Activated T-cell treated with anti-CD3 and anti-CD28 coated beads, Interleukin-2, amount 50 U/mL, for 4 hours (primary cell): ENCODE measurements around the gene AJUBA. TPM values are rescaled to one million over a fixed set of nuclear protein-coding genes. Genes with fewer than 3 reads are reported as not detected.
"Not testable (repeated sequence)": the region's sequence is repeated elsewhere in the genome, so short reads cannot be mapped to it uniquely, and the experiment has no call there.

ENCODE experiments used
- ATAC-seq, 2 donors: fragments of 200-7000 bp; cut with Tn5 transposase; one replicate each; pipeline ENCODE4 v1.10.0; 2021
- DNase-seq: peaks from one replicate; pipeline ENCODE4 v3.0.0-alpha.2; 2020
- H3K27me3 Mint-ChIP-seq: one replicate; pipeline ENCODE4 v1.8.0; 2021; ENCODE audit warnings: low read depth, mixed read lengths
- H3K36me3 Mint-ChIP-seq: one replicate; pipeline ENCODE4 v1.8.0; 2022; ENCODE audit warnings: mixed read lengths; ENCODE audit not compliant: insufficient read depth
- H3K4me1 Mint-ChIP-seq: one replicate; pipeline ENCODE4 v1.8.0; 2021; ENCODE audit warnings: low read depth, mixed read lengths
- H3K4me3 Mint-ChIP-seq: one replicate; pipeline ENCODE4 v1.8.0; 2021; ENCODE audit warnings: mild to moderate bottlenecking, moderate library complexity, mixed read lengths
- H3K9me3 Mint-ChIP-seq: one replicate; pipeline ENCODE4 v1.8.0; 2021; ENCODE audit warnings: mixed read lengths
- total RNA-seq, 3 donors: library from RNA; stranded (reverse); gene quantifications; one replicate each; pipeline ENCODE4 v1.2.1, GENCODE V29; 2021

The AJUBA gene
- total RNA-seq, 3 donors from 2014 or later = 2.0 to 3.8 (median 2.6) TPM

- H3K9me3 Mint-ChIP-seq = no peaks in the 10 kb centered on the region
- ATAC-seq (no peak), DNase-seq (no peak)
- peaks cover 6% of the 10 kb centered on the region for H3K4me1 Mint-ChIP-seq
- peak overlapping the region; percentile 57 for H3K4me3 Mint-ChIP-seq
- peaks cover 5% of the 10 kb centered on the region for H3K27me3 Mint-ChIP-seq
- no peaks in the 10 kb centered on the region for H3K36me3 Mint-ChIP-seq
These were observed 2.5 kb downstream of the AJUBA start for GRCh38 chr14:22979748-22980392.

- DNase-seq (no peak), ATAC-seq (no peak)
- Mint-ChIP-seq H3K4me1 (peaks cover 6% of the 10 kb centered on the region), H3K36me3 (no peaks in the 10 kb centered on the region), H3K9me3 (no peaks in the 10 kb centered on the region), H3K27me3 (peaks cover 5% of the 10 kb centered on the region), H3K4me3 (no peak overlapping the region)
These were observed 3.2 kb downstream of the AJUBA start for GRCh38 chr14:22978981-22979671.

GRCh38 chr14:22978487-22978837, 3.9 kb downstream of the AJUBA start:
- H3K36me3 Mint-ChIP-seq = no peaks in the 10 kb centered on the region
- no peak overlapping the region for H3K4me3 Mint-ChIP-seq
- H3K4me1 Mint-ChIP-seq = peaks cover 6% of the 10 kb centered on the region
- ATAC-seq = no peak
- no peaks in the 10 kb centered on the region for H3K9me3 Mint-ChIP-seq
- DNase-seq = no peak
- peaks cover 5% of the 10 kb centered on the region for H3K27me3 Mint-ChIP-seq

GRCh38 chr14:22977684-22978486, 4.5 kb downstream of the AJUBA start:
- peaks cover 6% of the 10 kb centered on the region for H3K4me1 Mint-ChIP-seq
- no peak overlapping the region for H3K4me3 Mint-ChIP-seq
- no peaks in the 10 kb centered on the region for H3K36me3 Mint-ChIP-seq
- DNase-seq (no peak), ATAC-seq (no peak)
- H3K9me3 Mint-ChIP-seq = no peaks in the 10 kb centered on the region
- peaks cover 5% of the 10 kb centered on the region for H3K27me3 Mint-ChIP-seq

- Mint-ChIP-seq H3K27me3 (peaks cover 5% of the 10 kb centered on the region), H3K36me3 (no peaks in the 10 kb centered on the region), H3K9me3 (no peaks in the 10 kb centered on the region), H3K4me1 (peaks cover 6% of the 10 kb centered on the region), H3K4me3 (no peak overlapping the region)
- no peak for DNase-seq
- ATAC-seq = no peak
These were observed 5.0 kb downstream of the AJUBA start for GRCh38 chr14:22977434-22977683.

- ATAC-seq = no peak
- peaks cover 5% of the 10 kb centered on the region for H3K27me3 Mint-ChIP-seq
- no peaks in the 10 kb centered on the region for H3K36me3 Mint-ChIP-seq
- no peaks in the 10 kb centered on the region for H3K9me3 Mint-ChIP-seq
- DNase-seq = no peak
- H3K4me3 Mint-ChIP-seq = no peak overlapping the region
- H3K4me1 Mint-ChIP-seq = peaks cover 6% of the 10 kb centered on the region
These were observed 5.5 kb downstream of the AJUBA start for GRCh38 chr14:22976620-22977433.

- Mint-ChIP-seq H3K4me1 (no peaks in the 10 kb centered on the region), H3K36me3 (no peaks in the 10 kb centered on the region), H3K27me3 (no peaks in the 10 kb centered on the region), H3K4me3 (no peak overlapping the region), H3K9me3 (no peaks in the 10 kb centered on the region)
- no peak for ATAC-seq
- DNase-seq = no peak
These were observed 7.6 kb downstream of the AJUBA start for GRCh38 chr14:22974530-22975313.

- no peaks in the 10 kb centered on the region for H3K9me3 Mint-ChIP-seq
- peak; percentile 31 for DNase-seq
These were observed 8.9 kb downstream of the AJUBA start for GRCh38 chr14:22973217-22974032.

GRCh38 chr14:22972313-22972930, 9.9 kb downstream of the AJUBA start:
- H3K27me3 Mint-ChIP-seq = no peaks in the 10 kb centered on the region
- ATAC-seq (no peak), DNase-seq (no peak)
- no peaks in the 10 kb centered on the region for H3K4me1 Mint-ChIP-seq
- H3K9me3 Mint-ChIP-seq = no peaks in the 10 kb centered on the region
- no peak overlapping the region for H3K4me3 Mint-ChIP-seq
- H3K36me3 Mint-ChIP-seq = no peaks in the 10 kb centered on the region

More at GRCh38 chr14:22973217-22974032, 8.9 kb downstream of the AJUBA start:
- no peak overlapping the region for H3K4me3 Mint-ChIP-seq
- no peaks in the 10 kb centered on the region for H3K4me1 Mint-ChIP-seq
- peak; percentile 40 to 66 for ATAC-seq
- H3K27me3 Mint-ChIP-seq = no peaks in the 10 kb centered on the region
- no peaks in the 10 kb centered on the region for H3K36me3 Mint-ChIP-seq

GRCh38 chr14:22971152-22971551, 11.2 kb downstream of the AJUBA start:
- ATAC-seq (no peak), DNase-seq (no peak)
- H3K9me3 Mint-ChIP-seq = no peaks in the 10 kb centered on the region
- no peaks in the 10 kb centered on the region for H3K36me3 Mint-ChIP-seq
- no peak overlapping the region for H3K4me3 Mint-ChIP-seq
- no peaks in the 10 kb centered on the region for H3K4me1 Mint-ChIP-seq
- no peaks in the 10 kb centered on the region for H3K27me3 Mint-ChIP-seq

GRCh38 chr14:22966783-22967269, 15.5 kb downstream of the AJUBA start:
- no peaks in the 10 kb centered on the region for H3K4me1 Mint-ChIP-seq
- no peaks in the 10 kb centered on the region for H3K36me3 Mint-ChIP-seq
- H3K27me3 Mint-ChIP-seq = no peaks in the 10 kb centered on the region
- no peaks in the 10 kb centered on the region for H3K9me3 Mint-ChIP-seq
- H3K4me3 Mint-ChIP-seq = no peak overlapping the region
- DNase-seq (no peak), ATAC-seq (no peak)

GRCh38 chr14:22965916-22966782, 16.2 kb downstream of the AJUBA start:
- H3K9me3 Mint-ChIP-seq, ATAC-seq, H3K4me3 Mint-ChIP-seq, H3K27me3 Mint-ChIP-seq, H3K4me1 Mint-ChIP-seq, DNase-seq, H3K36me3 Mint-ChIP-seq: not testable (repeated sequence)
